K562 (cell line): ENCODE measurements around the gene DCAF5. TPM values are rescaled to one million over a fixed set of nuclear protein-coding genes. Genes with fewer than 3 reads are reported as not detected.

Source experiments
- ATAC-seq: fragments of 200-7000 bp; cut with Tn5 transposase; 3 replicates; pipeline ENCODE4 v1.9.1; 2020; ENCODE audit warnings: moderate library complexity
- BruUV-seq: library from RNA; stranded (reverse); fragments of 400-500 nt; replicated peaks from 2 replicates; lab custom pipeline; 2021; lab: Mats Ljungman, UMichigan
- CTCF ChIA-PET: fragments of 300-600 bp; formaldehyde crosslinking; extraction: SDS; loops from one replicate; lab custom pipeline; 2021; ENCODE audit warnings: low intra/inter-chr PET ratio; lab: Yijun Ruan, JAX
- POLR2A ChIA-PET: fragments of 300-600, 350-650 bp; sonication (Branson Sonifier 250); formaldehyde crosslinking; extraction: SDS; loops from one replicate; lab custom pipeline; 2021; ENCODE audit warnings: antibody characterized with exemption, inconsistent platforms; lab: Yijun Ruan, JAX
- DNase-seq, 4 experiments: peaks; one replicate each; pipeline versions ENCODE4 v3.0.0 to v3.0.0-alpha.2; 2011 to 2018; ENCODE audit warnings: low spot score in 3 of 4, mixed read lengths in 3 of 4; ENCODE audit errors: extremely low read depth in 1 of 4
- FAIRE-seq: peaks from 2 replicates; lab custom pipeline; 2011; peaks lifted over from hg19 to GRCh38; lab: Jason Lieb, UNC
- H2AFZ ChIP-seq: 2 replicates; pipeline ENCODE4 v1.6.0; 2011; ENCODE audit warnings: low read depth, low read length, control low read depth, inconsistent platforms
- H3K27ac ChIP-seq: fragments of 200-600 bp; 3 replicates; pipeline ENCODE4 v1.8.0; 2011; ENCODE audit warnings: low read depth, mild to moderate bottlenecking, control low read depth, inconsistent platforms, low read length, moderate library complexity, mixed read lengths; ENCODE audit errors: extremely low read depth
- H3K27me3 ChIP-seq, 2 experiments: fragments of 300-600 bp in 1 of 2; 2 replicates in 1 of 2; 3 replicates in 1 of 2; pipeline versions ENCODE4 v1.6.0 to v1.8.0; 2011; ENCODE audit warnings: inconsistent platforms in 2 of 2, low read length in 2 of 2, mild to moderate bottlenecking in 1 of 2, mixed read lengths in 1 of 2, moderate library complexity in 1 of 2; ENCODE audit not compliant: control insufficient read depth in 2 of 2, insufficient read depth in 2 of 2
- H3K36me3 ChIP-seq: fragments of 300-600 bp; 3 replicates; pipeline ENCODE4 v1.8.0; 2011; ENCODE audit warnings: mild to moderate bottlenecking, low read length, inconsistent platforms; ENCODE audit not compliant: control insufficient read depth, insufficient read depth
- H3K4me1 ChIP-seq, 2 experiments: fragments of 200-600 bp in 1 of 2; replicated peaks in 1 of 2; 2 replicates in 1 of 2; 3 replicates in 1 of 2; pipeline versions ENCODE4 v1.5.1 to v1.8.0; 2011; ENCODE audit warnings: inconsistent platforms in 2 of 2, low read length in 2 of 2, mild to moderate bottlenecking in 1 of 2, mixed read lengths in 1 of 2, moderate library complexity in 1 of 2; ENCODE audit not compliant: control insufficient read depth in 2 of 2, insufficient read depth in 2 of 2
- H3K4me2 ChIP-seq: 2 replicates; pipeline ENCODE4 v1.6.1; 2011; ENCODE audit warnings: low read length, control low read depth, inconsistent platforms, mixed read lengths; ENCODE audit not compliant: insufficient read depth
- H3K4me3 ChIP-seq: fragments of 200-600 bp; sonication (generic), shearing (Covaris generic); 2 replicates; pipeline ENCODE4 v1.5.1; 2016; ENCODE audit warnings: control low read depth, inconsistent platforms
- H3K79me2 ChIP-seq: fragments of 200-600 bp; 3 replicates; pipeline ENCODE4 v1.8.0; 2011; ENCODE audit warnings: low read length, inconsistent platforms; ENCODE audit not compliant: control insufficient read depth, insufficient read depth
- H3K9ac ChIP-seq, 2 experiments: 2 replicates each; pipeline versions ENCODE4 v1.6.0 to v1.6.1; 2011; ENCODE audit warnings: low read depth in 2 of 2, low read length in 2 of 2, control low read depth in 1 of 2, inconsistent platforms in 1 of 2, mild to moderate bottlenecking in 1 of 2, mixed read lengths in 1 of 2; ENCODE audit not compliant: insufficient read depth in 1 of 2
- H3K9me1 ChIP-seq: one replicate; pipeline ENCODE4 v1.6.0; 2011; ENCODE audit warnings: inconsistent platforms, mild to moderate bottlenecking, low read length, moderate library complexity; ENCODE audit not compliant: control insufficient read depth, insufficient read depth
- H3K9me3 ChIP-seq: replicated peaks from 2 replicates; pipeline ENCODE4 v1.5.1; 2011; ENCODE audit warnings: low read depth, low read length, inconsistent platforms; ENCODE audit not compliant: control insufficient read depth, insufficient read depth
- H4K20me1 ChIP-seq: replicated peaks from 2 replicates; pipeline ENCODE4 v1.6.1; 2011; ENCODE audit warnings: low read length, inconsistent platforms, mixed read lengths; ENCODE audit not compliant: control insufficient read depth, insufficient read depth
- MEIS2 ChIP-seq: fragments of 450-650 bp; IDR thresholded peaks from 2 replicates; pipeline ENCODE4 v1.6.1; 2014; ENCODE audit warnings: mild to moderate bottlenecking; ENCODE audit not compliant: partially characterized antibody
- MYBL2 ChIP-seq, 2 experiments: fragments of 450-650 bp in 1 of 2; sonication (generic) in 1 of 2; formaldehyde crosslinking in 1 of 2; IDR thresholded peaks; 2 replicates each; pipeline versions ENCODE4 v1.6.1 to v1.8.1; 2017 to 2022; ENCODE audit warnings: borderline replicate concordance in 1 of 2, inconsistent platforms in 1 of 2, low read depth in 1 of 2, mild to moderate bottlenecking in 1 of 2, missing genetic modification reagents in 1 of 2, moderate library complexity in 1 of 2
- PTBP1 ChIP-seq: fragments of 200-400 bp; formaldehyde crosslinking; IDR thresholded peaks from 2 replicates; pipeline ENCODE4 v1.6.1; 2017; ENCODE audit warnings: low read depth, low read length
- ZNF263 ChIP-seq: sonication (generic); formaldehyde crosslinking; IDR thresholded peaks from 2 replicates; pipeline ENCODE4 v1.8.0; 2022; ENCODE audit warnings: mild to moderate bottlenecking, missing genetic modification reagents, borderline replicate concordance
- ZNF518B ChIP-seq: fragments of 250-450 bp; sonication (Bioruptor Pico); IDR thresholded peaks from 2 replicates; pipeline ENCODE4 v1.5.0; 2021; ENCODE audit warnings: mild to moderate bottlenecking, moderate library complexity
- WGBS: fragments of 100-300 bp; shearing (Covaris generic); methylation state at CpG from one replicate; pipeline ENCODE4 v1.1.6; 2016; ENCODE audit warnings: low coverage, mixed read lengths; ENCODE audit not compliant: insufficient coverage; ENCODE audit errors: missing lambda C conversion rate; 5-methylcytosine and 5-hydroxymethylcytosine counted together
- in situ Hi-C: fragments of 300-500 bp; cut with MboI; formaldehyde crosslinking; loops from 4 replicates; pipeline ENCODE4 v1.15.0; 2018; ENCODE audit warnings: inconsistent platforms, mixed read lengths
- intact Hi-C: fragments of 100-400 bp; cut with micrococcal nuclease; formaldehyde crosslinking; loops from 2 replicates; pipeline ENCODE4 v1.14.2; 2022
- polyA plus RNA-seq, 8 experiments: library from polyadenylated mRNA; depleted of rRNA in 4 of 8; stranded (reverse) in 5 of 8; unstranded in 3 of 8; fragments of >200 nt; fragmentation: Nextera tagmentation in 2 of 8; fragmentation: Illumina TruSeq in 1 of 8; extraction: Ambion mirVana in 2 of 8; extraction: Trizol in 1 of 8; gene quantifications; 2 replicates each; pipeline versions ENCODE4 v1.2.1 to v1.2.3, GENCODE V29; 2011 to 2014; ENCODE audit warnings: inconsistent platforms in 1 of 8, missing spikeins in 1 of 8
- total RNA-seq, 7 experiments: library from RNA; depleted of rRNA in 6 of 7; stranded (reverse); fragments of >200 nt in 6 of 7; fragmentation: Illumina TruSeq in 2 of 7; extraction: Trizol in 2 of 7; gene quantifications; 2 replicates each; pipeline versions ENCODE4 v1.2.1 to v1.2.3, GENCODE V29; 2011 to 2021; ENCODE audit warnings: low replicate concordance in 1 of 7
- TF ChIP-seq, protein P1 (sequence below): sonication (generic); formaldehyde crosslinking; IDR thresholded peaks from 2 replicates; pipeline ENCODE4 v1.8.0; 2022; ENCODE audit warnings: missing genetic modification reagents, mild to moderate bottlenecking, moderate library complexity, borderline replicate concordance

The DCAF5 gene
- total and polyA plus RNA-seq, 9 of the 15 experiments (the other 6 are each of a cell fraction or from before 2014, with no cell fraction given), result 5.6 to 24.1 (median 12.7) TPM

GRCh38 chr14:69154779-69155178 lies 1.9 kb upstream of the DCAF5 start:
- no peak for ATAC-seq
- no peak for DNase-seq
- BruUV-seq, result no TSS peak
- TF ChIP-seq PTBP1, result no peak
- TF ChIP-seq MEIS2, result peak; percentile 12
- Histone ChIP-seq H3K27me3 (no peaks in the 10 kb centered on the region), H2AFZ (no peak overlapping the region), H3K9me1 (no peaks in the 10 kb centered on the region), H3K9ac (no peak overlapping the region), H4K20me1 (no peaks in the 10 kb centered on the region), H3K4me3 (no peak overlapping the region), H3K79me2 (peaks cover 27% of the 10 kb centered on the region), H3K4me2 (no peak overlapping the region; the same call in 1 of the 2 replicates), H3K9me3 (no peaks in the 10 kb centered on the region), H3K36me3 (no peaks in the 10 kb centered on the region), H3K4me1 (peaks cover 14 to 19% of the 10 kb centered on the region in 2 experiments; a peak in 4 of 5 replicates), H3K27ac (no peak overlapping the region)
- intact Hi-C loops (loop anchor here (5.0 kb wide), 1 partner anchor 38 kb away; the partner anchor contains the start of gene EXD2), in situ Hi-C loops (no loop called here)
- WGBS, result 44% methylated on average over 4 of the region's 4 CpGs
- ChIA-PET POLR2A (no interaction called here), CTCF (no interaction called here)
- FAIRE-seq, result peak; percentile 48

DNA sequence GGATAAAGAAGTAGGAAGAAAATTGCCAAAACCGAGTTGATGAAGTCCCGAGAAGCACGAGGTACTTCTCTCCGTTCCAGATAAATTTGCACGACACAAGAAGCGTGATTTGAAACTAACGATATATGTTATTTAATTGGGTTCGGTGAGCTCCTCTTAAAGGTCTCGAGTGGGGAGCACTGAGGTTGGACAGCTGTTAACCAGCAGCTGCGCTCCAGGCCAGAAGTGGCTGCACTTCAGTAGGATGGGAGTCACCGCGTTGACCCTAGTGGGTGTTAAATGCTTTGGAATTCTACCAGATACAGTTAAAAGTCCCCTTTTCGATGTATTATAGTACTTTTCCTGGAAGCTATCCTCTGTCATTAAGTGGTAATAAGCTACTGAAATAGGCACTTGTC lies 953 bp upstream of the DCAF5 start:
- in situ Hi-C loops, result no loop called here
- WGBS, result 1% methylated on average over 13 of the region's 13 CpGs

More for the DNA sequence above, 953 bp upstream of the DCAF5 start:
- FAIRE-seq (peak; percentile 72), DNase-seq (peak in 1 of 4 experiments; percentile 45), ATAC-seq (no peak)
- Histone ChIP-seq H3K27me3 (no peaks in the 10 kb centered on the region), H3K4me3 (peak overlapping the region; percentile 90), H3K4me1 (peaks cover 19 to 20% of the 10 kb centered on the region in 2 experiments; a peak in 4 of 5 replicates), H3K4me2 (peak overlapping the region; percentile 80), H3K9me3 (no peaks in the 10 kb centered on the region), H3K36me3 (peaks cover 5% of the 10 kb centered on the region), H3K9ac (peak overlapping the region in 1 of 2 experiments; percentile 71; a peak in 2 of 4 replicates), H3K9me1 (no peaks in the 10 kb centered on the region), H3K79me2 (peaks cover 36% of the 10 kb centered on the region), H2AFZ (peak overlapping the region; percentile 79), H4K20me1 (no peaks in the 10 kb centered on the region), H3K27ac (peak overlapping the region; percentile 66)
- intact Hi-C loops, result loop anchor here (5.0 kb wide), 1 partner anchor 38 kb away; the partner anchor contains the start of gene EXD2
- BruUV-seq, result TSS peak; percentile 78
- ChIA-PET CTCF (no interaction called here), POLR2A (interaction anchor here (1.2 kb wide), 1 partner anchor 38 kb away, joined by 3 read pairs; the partner anchor contains the start of gene EXD2)
- TF ChIP-seq ZNF518B (CRISPR knock-in tag), result no peak
- TF ChIP-seq, protein P1, sequence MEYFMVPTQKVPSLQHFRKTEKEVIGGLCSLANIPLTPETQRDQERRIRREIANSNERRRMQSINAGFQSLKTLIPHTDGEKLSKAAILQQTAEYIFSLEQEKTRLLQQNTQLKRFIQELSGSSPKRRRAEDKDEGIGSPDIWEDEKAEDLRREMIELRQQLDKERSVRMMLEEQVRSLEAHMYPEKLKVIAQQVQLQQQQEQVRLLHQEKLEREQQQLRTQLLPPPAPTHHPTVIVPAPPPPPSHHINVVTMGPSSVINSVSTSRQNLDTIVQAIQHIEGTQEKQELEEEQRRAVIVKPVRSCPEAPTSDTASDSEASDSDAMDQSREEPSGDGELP, result 0 out of 2 replicates have a peak, but pooled peaks have one; percentile 40
- no peak for TF ChIP-seq MYBL2 (IDR thresholded peaks at IDR 0.05; ENCODE audit: low read depth)
- no peak for TF ChIP-seq MYBL2 (CRISPR knock-in tag; IDR thresholded peaks at IDR 0.05; ENCODE audit: borderline replicate concordance)
- peak; percentile 76 for TF ChIP-seq ZNF263
